ENCODE results near the gene WDR87.

Gene WDR87

GRCh38 chr19:37905946-37906868 lies at the start of gene WDR87:
Gene WDR87 (minus strand): TSS chr19:37906594. CDS start chr19:37898239, 8,355 bp downstream.
- peak; percentile 90 for DNase-seq

- DNase-seq = no peak
Measured at GRCh38 chr19:37955986-37956385, 49.6 kb upstream of the WDR87 start.

- DNase-seq = no peak
Measured at GRCh38 chr19:37954421-37954874, 48.1 kb upstream of the WDR87 start.

- DNase-seq = no peak
Measured at GRCh38 chr19:37953918-37954303, 47.5 kb upstream of the WDR87 start.

- no peak for DNase-seq
Measured at GRCh38 chr19:37953171-37953917, 47.0 kb upstream of the WDR87 start.

GRCh38 chr19:37951816-37952210 lies 45.4 kb upstream of the WDR87 start:
- DNase-seq = no peak

- no peak for DNase-seq
Measured at GRCh38 chr19:37950471-37951175, 44.2 kb upstream of the WDR87 start.

- peak; percentile 58 for DNase-seq
Measured at GRCh38 chr19:37948362-37948761, 42.0 kb upstream of the WDR87 start.

GRCh38 chr19:37947778-37948177 lies 41.4 kb upstream of the WDR87 start:
- DNase-seq = no peak

GRCh38 chr19:37946132-37946531 lies 39.7 kb upstream of the WDR87 start:
- no peak for DNase-seq

GRCh38 chr19:37943480-37943879 lies 37.1 kb upstream of the WDR87 start:
- no peak for DNase-seq

GRCh38 chr19:37942516-37942902 lies 36.1 kb upstream of the WDR87 start:
- DNase-seq = no peak

- DNase-seq = peak; percentile 44
Measured at GRCh38 chr19:37941782-37942515, 35.6 kb upstream of the WDR87 start.

GRCh38 chr19:37938353-37938752 lies 32.0 kb upstream of the WDR87 start:
- no peak for DNase-seq

- no peak for DNase-seq
Measured at GRCh38 chr19:37936886-37937285, 30.5 kb upstream of the WDR87 start.

GRCh38 chr19:37936166-37936565 lies 29.8 kb upstream of the WDR87 start:
- DNase-seq = peak; percentile 39

GRCh38 chr19:37935341-37935740 lies 28.9 kb upstream of the WDR87 start:
- DNase-seq = no peak

GRCh38 chr19:37933937-37934358 lies 27.6 kb upstream of the WDR87 start:
- DNase-seq = peak; percentile 35

- peak; percentile 94 for DNase-seq
Measured at GRCh38 chr19:37932985-37933936, 26.9 kb upstream of the WDR87 start.

GRCh38 chr19:37931881-37932655 lies 25.7 kb upstream of the WDR87 start:
- DNase-seq = peak; percentile 98
